ENCODE measurements around the gene MAP3K6. TPM values are rescaled to one million over a fixed set of nuclear protein-coding genes. Genes with fewer than 3 reads are reported as not detected.
"Not testable (repeated sequence)": the region's sequence is repeated elsewhere in the genome, so short reads cannot be mapped to it uniquely, and the experiment has no call there.

Gene MAP3K6
- 3.9 TPM for polyA plus RNA-seq

GRCh38 chr1:27366411-27367159 lies at the start of gene MAP3K6:
TSS of gene MAP3K6 (minus strand) at chr1:27366961. CDS start at chr1:27366597, 364 bp downstream.
- H3K4me3 Mint-ChIP-seq, result peak within 1 kb of the TSS; percentile 83 to 96 (median 91)
- peak within 1 kb of the TSS in 1 of 3 donors; percentile 61 for H3K27ac Mint-ChIP-seq
- peaks cover 22 to 38% (median 26%) of the 10 kb centered on the region in 3 donors for H3K4me1 Mint-ChIP-seq
- no peaks in the 10 kb centered on the region for H3K27me3 Mint-ChIP-seq
- no peaks in the 10 kb centered on the region for H3K36me3 Mint-ChIP-seq
- H3K9me3 Mint-ChIP-seq, result no peaks in the 10 kb centered on the region

GRCh38 chr1:27414091-27414490 lies 47.3 kb upstream of the MAP3K6 start:
- peaks cover 24 to 34% (median 29%) of the 10 kb centered on the region in 3 donors for H3K4me1 Mint-ChIP-seq
- H3K9me3 Mint-ChIP-seq, result no peaks in the 10 kb centered on the region
- no peak overlapping the region for H3K4me3 Mint-ChIP-seq
- peak overlapping the region in 1 of 3 donors; percentile 28 for H3K27ac Mint-ChIP-seq
- no peaks in the 10 kb centered on the region for H3K27me3 Mint-ChIP-seq
- H3K36me3 Mint-ChIP-seq, result peaks cover 4% of the 10 kb centered on the region

- Mint-ChIP-seq H3K4me1 (peaks cover 13 to 24% (median 21%) of the 10 kb centered on the region in 3 donors), H3K36me3 (peaks cover 3% of the 10 kb centered on the region), H3K9me3 (no peaks in the 10 kb centered on the region), H3K27ac (peak overlapping the region in 1 of 3 donors; percentile 28), H3K27me3 (no peaks in the 10 kb centered on the region), H3K4me3 (no peak overlapping the region)
Observed at GRCh38 chr1:27413004-27413403, 46.2 kb upstream of the MAP3K6 start.

DNA sequence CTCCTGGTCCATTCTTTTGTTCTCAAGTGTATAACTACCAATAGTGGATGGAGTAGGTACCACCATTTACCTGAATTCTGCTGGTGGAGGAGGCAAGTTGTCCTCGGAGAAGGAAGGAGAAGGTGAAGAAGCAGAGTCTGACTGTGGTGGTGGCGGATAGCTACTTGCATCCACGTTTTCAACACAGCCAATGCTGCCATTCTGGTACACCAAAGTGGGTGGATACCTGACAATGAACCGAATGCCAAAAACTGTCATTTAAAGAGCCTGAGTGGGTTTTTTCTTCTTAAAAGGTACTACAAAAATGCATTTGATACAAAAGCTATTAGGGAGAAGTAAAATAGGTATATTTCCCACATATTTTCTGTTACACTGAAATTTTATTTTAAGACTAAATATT lies 45.7 kb upstream of the MAP3K6 start:
- Mint-ChIP-seq H3K36me3 (peaks cover 4% of the 10 kb centered on the region), H3K4me3 (no peak overlapping the region), H3K27ac (no peak overlapping the region), H3K9me3 (no peaks in the 10 kb centered on the region), H3K27me3 (no peaks in the 10 kb centered on the region), H3K4me1 (peaks cover 12 to 24% (median 19%) of the 10 kb centered on the region in 3 donors)

- H3K27me3 Mint-ChIP-seq, result no peaks in the 10 kb centered on the region
- peaks cover 12 to 14% (median 12%) of the 10 kb centered on the region in 3 donors for H3K4me1 Mint-ChIP-seq
- peaks cover 6% of the 10 kb centered on the region for H3K36me3 Mint-ChIP-seq
- H3K4me3 Mint-ChIP-seq, result no peak overlapping the region
- peak overlapping the region; percentile 47 to 67 (median 63) for H3K27ac Mint-ChIP-seq
- no peaks in the 10 kb centered on the region for H3K9me3 Mint-ChIP-seq
Observed at GRCh38 chr1:27410709-27411108, 43.9 kb upstream of the MAP3K6 start.

DNA sequence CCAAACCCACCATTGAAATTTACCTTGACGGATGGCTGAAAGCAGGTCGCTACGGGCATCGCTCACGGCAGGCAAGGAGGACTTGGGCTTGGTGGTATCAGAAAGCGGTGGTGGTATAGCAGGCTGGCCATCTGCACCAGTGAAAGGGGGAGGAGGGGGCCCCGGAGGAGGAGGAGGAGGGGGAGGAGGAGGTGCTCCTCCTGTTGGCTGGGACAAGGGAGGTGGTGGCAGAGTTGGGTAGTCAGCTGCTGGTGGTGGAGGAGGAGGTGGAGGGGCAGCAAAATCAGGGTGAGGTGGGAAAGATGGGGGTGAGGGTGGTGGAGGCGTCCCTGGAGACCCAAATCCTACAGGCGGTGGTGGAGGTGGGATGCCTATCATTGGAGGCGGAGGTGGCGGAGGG lies 42.9 kb upstream of the MAP3K6 start:
- peaks cover 8 to 13% (median 12%) of the 10 kb centered on the region in 3 donors for H3K4me1 Mint-ChIP-seq
- H3K27me3 Mint-ChIP-seq, result no peaks in the 10 kb centered on the region
- peaks cover 6% of the 10 kb centered on the region for H3K36me3 Mint-ChIP-seq
- H3K27ac Mint-ChIP-seq, result peak overlapping the region in 1 of 3 donors; percentile 47
- H3K4me3 Mint-ChIP-seq, result no peak overlapping the region
- H3K9me3 Mint-ChIP-seq, result no peaks in the 10 kb centered on the region

DNA sequence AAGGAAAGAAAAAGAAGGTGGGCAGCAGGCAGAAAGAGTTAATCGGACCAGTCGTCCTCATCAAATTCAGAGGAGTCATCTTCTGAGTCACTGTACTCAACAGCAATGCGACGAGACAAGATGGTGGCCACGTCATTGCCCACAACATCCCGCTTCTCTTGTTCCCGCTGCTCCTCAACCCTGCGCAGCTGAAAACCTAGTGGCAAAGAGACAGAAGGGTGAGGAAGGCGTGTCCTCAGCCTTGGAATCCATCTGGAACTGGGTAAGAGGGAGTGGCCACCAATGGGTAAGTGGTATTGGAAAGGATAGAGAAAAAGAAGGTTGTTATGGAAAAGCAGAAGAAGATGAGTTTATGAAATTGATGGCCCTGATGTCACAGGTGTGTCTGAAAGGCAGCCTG lies 41.4 kb upstream of the MAP3K6 start:
- peaks cover 22 to 29% (median 26%) of the 10 kb centered on the region in 3 donors for H3K4me1 Mint-ChIP-seq
- H3K27ac Mint-ChIP-seq, result peak overlapping the region in 2 of 3 donors; percentile 63 to 67
- no peaks in the 10 kb centered on the region for H3K27me3 Mint-ChIP-seq
- no peak overlapping the region for H3K4me3 Mint-ChIP-seq
- peaks cover 6% of the 10 kb centered on the region for H3K36me3 Mint-ChIP-seq
- no peaks in the 10 kb centered on the region for H3K9me3 Mint-ChIP-seq

DNA sequence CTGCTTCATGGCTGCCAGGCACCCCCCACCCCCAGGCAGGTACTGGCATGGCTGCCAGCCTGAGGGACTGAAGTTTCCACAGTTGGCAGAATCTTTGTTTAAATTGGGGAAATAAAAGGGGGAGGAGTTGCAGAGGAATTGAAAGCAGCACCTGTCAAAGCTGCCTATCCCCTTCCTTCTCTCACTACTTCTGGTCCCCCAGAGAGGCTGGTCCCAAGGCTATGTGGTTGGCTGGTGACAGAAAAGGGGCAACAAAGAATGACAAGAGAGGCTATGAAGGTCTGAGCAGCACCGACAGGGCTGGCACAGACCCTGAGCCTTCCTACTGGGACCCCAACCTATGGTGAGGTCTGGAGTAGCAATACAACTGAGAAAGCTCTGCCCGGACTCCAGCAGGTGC lies 40.0 kb upstream of the MAP3K6 start:
- H3K4me1 Mint-ChIP-seq, result peaks cover 30 to 35% (median 35%) of the 10 kb centered on the region in 3 donors
- H3K36me3 Mint-ChIP-seq, H3K9me3 Mint-ChIP-seq, H3K27me3 Mint-ChIP-seq: not testable (repeated sequence)
- peak overlapping the region in 3 of 4 donors; percentile 12 to 79 (median 60) for H3K4me3 Mint-ChIP-seq
- H3K27ac Mint-ChIP-seq, result peak overlapping the region; percentile 63 to 88 (median 74)

- H3K27me3 Mint-ChIP-seq, result no peaks in the 10 kb centered on the region
- H3K4me1 Mint-ChIP-seq, result peaks cover 31 to 38% (median 35%) of the 10 kb centered on the region in 3 donors
- H3K4me3 Mint-ChIP-seq, result peak overlapping the region in 1 of 4 donors; percentile 57
- H3K9me3 Mint-ChIP-seq, result no peaks in the 10 kb centered on the region
- H3K36me3 Mint-ChIP-seq, result peaks cover 6% of the 10 kb centered on the region
- peak overlapping the region in 2 of 3 donors; percentile 46 to 63 for H3K27ac Mint-ChIP-seq
Observed at GRCh38 chr1:27406362-27406680, 39.6 kb upstream of the MAP3K6 start.

- H3K4me1 Mint-ChIP-seq, result peaks cover 32 to 38% (median 35%) of the 10 kb centered on the region in 3 donors
Observed at GRCh38 chr1:27405598-27406361, 39.0 kb upstream of the MAP3K6 start.

GRCh38 chr1:27405074-27405473 lies 38.3 kb upstream of the MAP3K6 start:
- H3K27ac Mint-ChIP-seq, result peak overlapping the region in 1 of 3 donors; percentile 31
- H3K27me3 Mint-ChIP-seq, result no peaks in the 10 kb centered on the region
- peaks cover 32 to 40% (median 35%) of the 10 kb centered on the region in 3 donors for H3K4me1 Mint-ChIP-seq
- H3K9me3 Mint-ChIP-seq, result no peaks in the 10 kb centered on the region
- peaks cover 6% of the 10 kb centered on the region for H3K36me3 Mint-ChIP-seq
- H3K4me3 Mint-ChIP-seq, result no peak overlapping the region

More at GRCh38 chr1:27405598-27406361, 39.0 kb upstream of the MAP3K6 start:
- not testable (repeated sequence) for H3K4me3 Mint-ChIP-seq, H3K9me3 Mint-ChIP-seq, H3K36me3 Mint-ChIP-seq, H3K27me3 Mint-ChIP-seq
- peak overlapping the region; percentile 46 to 63 (median 53) for H3K27ac Mint-ChIP-seq

- peak overlapping the region; percentile 10 to 94 (median 93) for H3K27ac Mint-ChIP-seq
- no peaks in the 10 kb centered on the region for H3K27me3 Mint-ChIP-seq
- H3K36me3 Mint-ChIP-seq, result peaks cover 6% of the 10 kb centered on the region
- H3K4me3 Mint-ChIP-seq, result peak overlapping the region in 3 of 4 donors; percentile 23 to 84 (median 79)
- no peaks in the 10 kb centered on the region for H3K9me3 Mint-ChIP-seq
- H3K4me1 Mint-ChIP-seq, result peaks cover 32 to 40% (median 35%) of the 10 kb centered on the region in 3 donors
Observed at GRCh38 chr1:27403931-27404330, 37.2 kb upstream of the MAP3K6 start.

DNA sequence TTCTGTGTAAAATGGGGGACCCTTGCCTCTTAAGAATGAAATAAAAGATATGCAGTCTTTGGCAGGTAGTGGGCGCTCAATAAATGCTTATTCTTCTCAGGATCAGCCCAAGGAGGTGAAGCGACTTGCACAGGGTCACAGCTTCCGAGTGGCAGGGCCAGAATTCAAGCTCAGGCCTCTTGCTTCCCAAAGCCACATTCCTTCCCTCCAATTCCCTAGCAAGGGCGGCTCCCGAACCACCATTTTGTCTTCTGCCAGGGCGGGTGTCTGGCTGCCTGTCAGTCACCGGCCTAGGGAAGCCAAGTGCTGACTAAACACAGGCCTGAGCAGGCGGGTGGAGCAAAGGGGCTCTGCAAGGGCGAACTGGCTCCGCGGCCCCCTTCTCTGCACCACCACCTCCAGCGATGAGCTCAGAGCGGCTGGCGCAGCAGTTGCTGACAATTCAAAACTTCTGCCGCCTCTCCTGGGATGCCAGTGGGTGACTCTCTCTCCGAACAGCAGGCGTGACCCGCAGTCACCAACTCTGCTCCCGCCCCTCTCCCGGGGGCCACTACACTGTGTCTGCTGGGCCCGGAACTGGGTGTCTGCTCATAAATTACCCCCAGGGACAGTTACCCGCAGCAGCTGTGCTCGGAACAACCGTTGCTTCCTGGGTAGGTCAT lies 36.4 kb upstream of the MAP3K6 start:
- H3K4me3 Mint-ChIP-seq, result peak overlapping the region; percentile 70 to 90 (median 80)
- peaks cover 5% of the 10 kb centered on the region for H3K36me3 Mint-ChIP-seq
- H3K4me1 Mint-ChIP-seq, result peaks cover 32 to 39% (median 35%) of the 10 kb centered on the region in 3 donors
- H3K27me3 Mint-ChIP-seq, result no peaks in the 10 kb centered on the region
- no peaks in the 10 kb centered on the region for H3K9me3 Mint-ChIP-seq
- peak overlapping the region; percentile 10 to 94 (median 93) for H3K27ac Mint-ChIP-seq

GRCh38 chr1:27402349-27402754 lies 35.6 kb upstream of the MAP3K6 start:
- no peaks in the 10 kb centered on the region for H3K27me3 Mint-ChIP-seq
- peak overlapping the region; percentile 10 to 94 (median 93) for H3K27ac Mint-ChIP-seq
- peaks cover 2% of the 10 kb centered on the region for H3K36me3 Mint-ChIP-seq
- H3K4me1 Mint-ChIP-seq, result peaks cover 30 to 36% (median 32%) of the 10 kb centered on the region in 3 donors
- H3K4me3 Mint-ChIP-seq, result peak overlapping the region in 3 of 4 donors; percentile 41 to 82 (median 79)
- no peaks in the 10 kb centered on the region for H3K9me3 Mint-ChIP-seq

DNA sequence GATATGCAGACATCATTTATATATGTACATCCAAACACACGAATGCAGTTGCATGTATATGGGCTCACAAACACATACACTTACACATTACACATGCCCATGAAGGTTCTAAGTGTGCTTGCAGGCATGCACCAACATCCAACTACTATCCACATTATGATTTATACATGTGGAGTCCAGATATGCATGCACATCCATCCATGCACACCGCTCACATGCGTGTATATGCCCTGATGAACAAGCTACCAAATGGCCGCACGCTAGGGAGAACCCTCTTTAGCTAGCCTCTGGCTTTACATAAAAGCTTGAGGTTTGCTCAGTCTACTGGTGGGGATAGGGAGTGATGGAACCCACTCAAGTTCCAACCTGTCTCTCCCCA lies 34.2 kb upstream of the MAP3K6 start:
- Mint-ChIP-seq H3K36me3 (no peaks in the 10 kb centered on the region), H3K4me3 (no peak overlapping the region), H3K27ac (peak overlapping the region in 1 of 3 donors; percentile 16), H3K4me1 (peaks cover 22 to 28% (median 24%) of the 10 kb centered on the region in 3 donors), H3K27me3 (no peaks in the 10 kb centered on the region), H3K9me3 (no peaks in the 10 kb centered on the region)

Data from IgD-negative memory B cell (primary cell).